Measurements from ENCODE around the gene STK10.

GRCh38 chr5:171997011-171997410, 191.0 kb downstream of the STK10 start:
- TF ChIP-seq EZH2 (IDR thresholded peaks at IDR 0.05; ENCODE audit: insufficient read depth, poor library complexity, severe bottlenecking) = no peak
- TF ChIP-seq EZH2phosphoT487 (IDR thresholded peaks at IDR 0.05; ENCODE audit: insufficient read depth, low read depth) = no peak
